Right atrium auricular region (tissue), 2 donors: Measurements from ENCODE around the gene CCDC50. TPM values are rescaled to one million over a fixed set of nuclear protein-coding genes. Genes with fewer than 3 reads are reported as not detected.

Experiments used
- DNase-seq: peaks from one replicate; pipeline ENCODE4 v3.0.0-alpha.2; 2019; ENCODE audit warnings: low spot score
- H3K27ac ChIP-seq, 2 donors: fragments of 200-600 bp; sonication (generic); 1 replicate in 1 of 2; 2 replicates in 1 of 2; pipeline ENCODE4 v1.5.1; 2016 to 2019
- H3K27me3 ChIP-seq, 2 donors: fragments of 200-600 bp; sonication (generic); one replicate each; pipeline versions ENCODE4 v1.5.1 to v1.6.0; 2017 to 2019
- H3K36me3 ChIP-seq: fragments of 200-600 bp; sonication (generic); one replicate; pipeline ENCODE4 v1.5.1; 2016
- H3K4me1 ChIP-seq, 2 donors: fragments of 200-600 bp; sonication (generic); one replicate each; pipeline versions ENCODE4 v1.5.1 to v1.6.0; 2017 to 2019
- H3K4me3 ChIP-seq, 2 donors: fragments of 200-600 bp; sonication (generic); 1 replicate in 1 of 2; 2 replicates in 1 of 2; pipeline ENCODE4 v1.5.1; 2017 to 2019; ENCODE audit warnings: mild to moderate bottlenecking in 1 of 2, moderate library complexity in 1 of 2
- H3K9me3 ChIP-seq, 2 donors: fragments of 200-600 bp; sonication (generic); one replicate each; pipeline ENCODE4 v1.5.1; 2019
- CTCF ChIP-seq, 2 donors: fragments of 200-600 bp; sonication (generic); IDR thresholded peaks; one replicate each; pipeline ENCODE4 v1.5.1; 2019; ENCODE audit warnings: antibody characterized with exemption in 2 of 2
- total RNA-seq, 2 donors: library from RNA; depleted of rRNA; stranded (reverse); fragments of >200 nt; gene quantifications; one replicate each; pipeline ENCODE4 v1.1.0, GENCODE V29; 2016

The CCDC50 gene
- total RNA-seq, 2 donors from 2014 or later, result 58.7 to 70.7 TPM

DNA sequence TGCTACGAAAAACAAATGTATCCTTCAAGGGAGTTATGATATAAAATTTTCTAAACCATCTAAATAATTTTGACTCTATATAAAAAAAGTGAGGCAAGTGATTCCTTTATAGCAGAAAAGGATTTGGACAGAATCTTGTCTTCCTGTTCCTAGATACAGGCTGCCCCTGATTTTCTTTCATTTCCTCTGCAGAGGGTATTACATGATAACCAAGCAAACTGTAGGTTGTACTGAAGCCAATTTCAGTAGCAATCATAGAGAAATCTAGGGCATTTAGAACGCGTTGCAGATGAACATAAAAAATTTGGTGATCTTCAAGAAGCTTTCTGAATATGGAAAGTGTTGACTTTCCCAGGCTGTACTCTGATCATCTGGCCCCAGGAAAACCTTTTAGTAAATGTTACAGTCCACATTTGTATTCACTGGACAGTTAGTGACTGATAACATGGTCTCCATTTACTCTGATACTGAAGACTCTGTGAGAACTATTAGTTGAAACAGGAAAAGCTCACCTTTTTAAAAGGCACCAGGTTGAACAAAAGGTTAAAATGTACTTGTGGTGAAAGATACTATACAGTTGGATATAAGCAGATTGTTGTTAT lies 10.2 kb downstream of the CCDC50 start:
- Histone ChIP-seq H3K4me1 (peaks cover 0 to 80% of the 10 kb centered on the region in 2 donors), H3K9me3 (no peaks in the 10 kb centered on the region), H3K36me3 (no peaks in the 10 kb centered on the region), H3K4me3 (no peak overlapping the region), H3K27ac (no peak overlapping the region), H3K27me3 (no peaks in the 10 kb centered on the region)
- TF ChIP-seq CTCF (IDR thresholded peaks at IDR 0.05), result no peak
- DNase-seq, result no peak

GRCh38 chr3:191340351-191340750 lies 11.2 kb downstream of the CCDC50 start:
- Histone ChIP-seq H3K4me3 (no peak overlapping the region), H3K4me1 (peaks cover 0 to 80% of the 10 kb centered on the region in 2 donors), H3K9me3 (no peaks in the 10 kb centered on the region), H3K36me3 (no peaks in the 10 kb centered on the region), H3K27ac (no peak overlapping the region), H3K27me3 (no peaks in the 10 kb centered on the region)
- no peak for DNase-seq
- TF ChIP-seq CTCF (IDR thresholded peaks at IDR 0.05), result no peak

GRCh38 chr3:191340966-191341365 lies 11.8 kb downstream of the CCDC50 start:
- Histone ChIP-seq H3K9me3 (no peaks in the 10 kb centered on the region), H3K4me3 (no peak overlapping the region), H3K27me3 (no peaks in the 10 kb centered on the region), H3K4me1 (peaks cover 0 to 75% of the 10 kb centered on the region in 2 donors), H3K36me3 (no peaks in the 10 kb centered on the region), H3K27ac (no peak overlapping the region)
- TF ChIP-seq CTCF (IDR thresholded peaks at IDR 0.05), result no peak
- no peak for DNase-seq

DNA sequence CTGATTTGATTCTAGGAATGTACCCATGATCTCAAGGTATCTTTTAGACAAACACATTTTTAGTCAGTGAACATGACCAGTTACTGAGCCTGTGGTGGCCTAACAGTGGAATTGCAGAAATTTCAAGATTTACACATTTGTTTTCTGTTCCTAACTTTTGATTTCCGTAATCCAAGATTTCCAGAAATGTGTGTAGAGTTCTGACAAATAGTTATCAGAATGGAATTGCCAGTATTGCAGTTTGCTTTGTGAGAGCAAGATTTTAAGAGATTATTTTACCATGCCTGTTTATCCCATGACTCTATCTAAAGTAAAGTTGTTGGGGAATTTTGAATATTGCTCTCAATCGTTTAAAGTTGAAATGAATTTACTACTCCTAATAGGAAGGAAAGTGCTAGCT lies 12.8 kb downstream of the CCDC50 start:
- no peak for DNase-seq
- Histone ChIP-seq H3K36me3 (no peaks in the 10 kb centered on the region), H3K27me3 (no peaks in the 10 kb centered on the region), H3K4me3 (no peak overlapping the region), H3K27ac (no peak overlapping the region), H3K9me3 (no peaks in the 10 kb centered on the region), H3K4me1 (peaks cover 0 to 79% of the 10 kb centered on the region in 2 donors)
- TF ChIP-seq CTCF (IDR thresholded peaks at IDR 0.05), result no peak

GRCh38 chr3:191342411-191342810 lies 13.2 kb downstream of the CCDC50 start:
- Histone ChIP-seq H3K27ac (no peak overlapping the region), H3K27me3 (no peaks in the 10 kb centered on the region), H3K9me3 (no peaks in the 10 kb centered on the region), H3K36me3 (no peaks in the 10 kb centered on the region), H3K4me1 (peaks cover 0 to 82% of the 10 kb centered on the region in 2 donors), H3K4me3 (no peak overlapping the region)
- TF ChIP-seq CTCF (IDR thresholded peaks at IDR 0.05), result no peak
- DNase-seq, result no peak

DNA sequence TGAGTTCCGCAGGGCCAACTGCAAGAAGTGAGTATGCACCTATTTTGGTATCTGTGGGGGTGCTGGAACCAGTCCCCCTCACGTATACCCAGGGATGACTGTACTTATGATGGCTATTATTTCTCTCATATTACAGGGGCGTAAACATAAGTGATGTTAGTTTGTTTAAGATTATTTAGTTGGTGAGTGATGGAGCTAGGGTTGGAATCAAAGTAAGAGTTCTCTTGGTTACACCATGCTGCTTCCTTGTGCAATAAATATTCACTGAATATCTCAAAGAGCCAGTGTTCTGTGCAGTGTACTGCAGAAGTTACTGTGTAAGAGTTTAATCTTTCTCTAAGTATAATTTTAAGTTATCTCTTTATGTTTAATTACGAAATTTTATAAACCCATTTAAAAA lies 13.9 kb downstream of the CCDC50 start:
- Histone ChIP-seq H3K4me1 (peaks cover 0 to 77% of the 10 kb centered on the region in 2 donors), H3K27me3 (no peaks in the 10 kb centered on the region), H3K9me3 (no peaks in the 10 kb centered on the region), H3K4me3 (no peak overlapping the region), H3K36me3 (no peaks in the 10 kb centered on the region), H3K27ac (no peak overlapping the region)
- TF ChIP-seq CTCF (IDR thresholded peaks at IDR 0.05), result no peak
- DNase-seq, result no peak
